SK-N-MC (cell line): ENCODE results near the gene NSA2.
"Not testable (repeated sequence)": the region's sequence is repeated elsewhere in the genome, so short reads cannot be mapped to it uniquely, and the experiment has no call there.

Source experiments
- EZH2 ChIP-seq: fragments of 200-600 bp; sonication (generic); IDR thresholded peaks from one replicate; pipeline ENCODE4 v1.6.1; 2017; ENCODE audit warnings: antibody characterized with exemption
- FOXP2 ChIP-seq: optimal IDR thresholded peaks from 2 replicates; pipeline ENCODE3; 2011; ENCODE audit warnings: mild to moderate bottlenecking, moderate library complexity; ENCODE audit not compliant: insufficient read depth; ENCODE audit errors: extremely low read length, control extremely low read depth
- POLR2AphosphoS5 ChIP-seq: IDR thresholded peaks from 2 replicates; pipeline ENCODE4 v1.6.1; 2012; ENCODE audit warnings: mild to moderate bottlenecking, low read depth, low read length, borderline replicate concordance

- TF ChIP-seq POLR2AphosphoS5, EZH2, FOXP2: not testable (repeated sequence)
Observed at GRCh38 chr5:74791669-74792068, 24.6 kb downstream of the NSA2 start.
